HEK293 (cell line): Measurements from ENCODE around the gene PPP3CA.

Source experiments
- CTCF ChIA-PET: fragments of 350-600 bp; formaldehyde crosslinking; extraction: SDS; loops from one replicate; lab custom pipeline; 2021; ENCODE audit warnings: antibody characterized with exemption; lab: Yijun Ruan, JAX
- POLR2A ChIA-PET: fragments of 300-600 bp; formaldehyde crosslinking; extraction: SDS; loops from one replicate; lab custom pipeline; 2020; ENCODE audit warnings: antibody characterized with exemption, inconsistent platforms; lab: Yijun Ruan, JAX
- H3K27ac ChIP-seq: fragments of 200-500 bp; sonication (Bioruptor generic); 2 replicates; pipeline ENCODE4 v1.5.1; 2014; ENCODE audit warnings: low read depth, low read length, control low read depth, inconsistent platforms; ENCODE audit errors: extremely low read depth
- H3K36me3 ChIP-seq, 2 experiments: fragments of 200-500 bp in 1 of 2; sonication (Bioruptor generic) in 1 of 2; 1 replicate in 1 of 2; 2 replicates in 1 of 2; pipeline ENCODE4 v1.5.1; 2014 to 2017; ENCODE audit warnings: inconsistent platforms in 2 of 2, low read length in 2 of 2; ENCODE audit not compliant: control insufficient read depth in 2 of 2, insufficient read depth in 1 of 2
- H3K4me1 ChIP-seq: fragments of 200-500 bp; sonication (Bioruptor generic); 2 replicates; pipeline ENCODE4 v1.5.1; 2014; ENCODE audit warnings: mild to moderate bottlenecking, low read length, inconsistent platforms; ENCODE audit not compliant: control insufficient read depth, insufficient read depth
- H3K4me3 ChIP-seq: 2 replicates; pipeline ENCODE4 v1.5.1; 2011; ENCODE audit warnings: low read depth, mild to moderate bottlenecking, control low read depth, low read length, moderate library complexity
- H3K9me3 ChIP-seq: fragments of 200-500 bp; sonication (Bioruptor generic); 2 replicates; pipeline ENCODE4 v1.5.1; 2014; ENCODE audit warnings: low read depth, low read length, inconsistent platforms; ENCODE audit not compliant: control insufficient read depth, insufficient read depth
- BCL6B ChIP-seq: fragments of 450-650 bp; formaldehyde crosslinking; IDR thresholded peaks from 2 replicates; pipeline ENCODE4 v1.5.1; 2017; ENCODE audit warnings: missing biosample characterization, missing genetic modification characterization
- HOXD13 ChIP-seq: sonication (generic); formaldehyde crosslinking; IDR thresholded peaks from 2 replicates; pipeline ENCODE4 v1.8.0; 2022; ENCODE audit warnings: missing genetic modification reagents, borderline replicate concordance
- IKZF3 ChIP-seq: fragments of 450-650 bp; IDR thresholded peaks from 2 replicates; pipeline ENCODE4 v1.5.0; 2018; ENCODE audit warnings: missing biosample characterization, mild to moderate bottlenecking, missing genetic modification characterization, moderate library complexity
- MZF1 ChIP-seq: fragments of 450-650 bp; formaldehyde crosslinking; IDR thresholded peaks from 2 replicates; pipeline ENCODE4 v1.5.1; 2017; ENCODE audit warnings: missing biosample characterization, missing genetic modification characterization, borderline replicate concordance
- ZBTB10 ChIP-seq: fragments of 450-650 bp; formaldehyde crosslinking; IDR thresholded peaks from 2 replicates; pipeline ENCODE4 v1.5.1; 2016; ENCODE audit warnings: missing biosample characterization, missing genetic modification characterization
- ZBTB48 ChIP-seq: fragments of 450-650 bp; formaldehyde crosslinking; IDR thresholded peaks from 2 replicates; pipeline ENCODE4 v1.5.1; 2016; ENCODE audit warnings: missing biosample characterization, missing genetic modification characterization
- ZBTB7A ChIP-seq: fragments of 450-650 bp; formaldehyde crosslinking; IDR thresholded peaks from 2 replicates; pipeline ENCODE4 v1.5.1; 2016; ENCODE audit warnings: low read depth, missing biosample characterization, missing genetic modification characterization
- ZFHX2 ChIP-seq: fragments of 450-650 bp; formaldehyde crosslinking; conservative IDR thresholded peaks from 2 replicates; pipeline ENCODE4 v1.5.1; 2016; ENCODE audit warnings: missing biosample characterization, missing genetic modification characterization
- ZFP41 ChIP-seq: fragments of 450-650 bp; formaldehyde crosslinking; IDR thresholded peaks from 2 replicates; pipeline ENCODE4 v1.5.1; 2016; ENCODE audit warnings: missing biosample characterization, missing genetic modification characterization, borderline replicate concordance
- ZNF175 ChIP-seq: fragments of 450-650 bp; formaldehyde crosslinking; IDR thresholded peaks from 2 replicates; pipeline ENCODE4 v1.5.1; 2016; ENCODE audit warnings: missing biosample characterization, missing genetic modification characterization
- ZNF184 ChIP-seq: fragments of 450-650 bp; IDR thresholded peaks from 2 replicates; pipeline ENCODE4 v1.5.1; 2018; ENCODE audit warnings: missing biosample characterization, mild to moderate bottlenecking, missing genetic modification characterization
- ZNF248 ChIP-seq: fragments of 450-650 bp; formaldehyde crosslinking; IDR thresholded peaks from 2 replicates; pipeline ENCODE4 v1.5.1; 2017; ENCODE audit warnings: missing biosample characterization, missing genetic modification characterization
- ZNF311 ChIP-seq: fragments of 450-650 bp; formaldehyde crosslinking; IDR thresholded peaks from 2 replicates; pipeline ENCODE4 v1.5.1; 2017; ENCODE audit warnings: missing biosample characterization, missing genetic modification characterization, borderline replicate concordance
- ZNF341 ChIP-seq: fragments of 450-650 bp; formaldehyde crosslinking; IDR thresholded peaks from 2 replicates; pipeline ENCODE4; 2016; ENCODE audit warnings: low read depth, missing biosample characterization, missing genetic modification characterization
- ZNF350 ChIP-seq: fragments of 450-650 bp; formaldehyde crosslinking; IDR thresholded peaks from 2 replicates; pipeline ENCODE4 v1.5.0; 2017; ENCODE audit warnings: missing biosample characterization, mild to moderate bottlenecking, missing genetic modification characterization
- ZNF37A ChIP-seq: fragments of 450-650 bp; IDR thresholded peaks from 2 replicates; pipeline ENCODE4 v1.5.1; 2018; ENCODE audit warnings: missing biosample characterization, missing genetic modification characterization
- ZNF449 ChIP-seq: fragments of 450-650 bp; formaldehyde crosslinking; IDR thresholded peaks from 2 replicates; pipeline ENCODE4 v1.5.1; 2017; ENCODE audit warnings: missing biosample characterization, mild to moderate bottlenecking, missing genetic modification characterization, moderate library complexity
- ZNF530 ChIP-seq: fragments of 450-650 bp; formaldehyde crosslinking; IDR thresholded peaks from 2 replicates; pipeline ENCODE4 v1.5.1; 2016; ENCODE audit warnings: low read depth, missing biosample characterization, missing genetic modification characterization
- ZNF571 ChIP-seq: fragments of 450-650 bp; formaldehyde crosslinking; IDR thresholded peaks from 2 replicates; pipeline ENCODE4 v1.5.0; 2017; ENCODE audit warnings: missing biosample characterization, missing genetic modification characterization
- ZNF621 ChIP-seq: fragments of 450-650 bp; formaldehyde crosslinking; IDR thresholded peaks from 2 replicates; pipeline ENCODE4 v1.5.1; 2017; ENCODE audit warnings: missing biosample characterization, missing genetic modification characterization
- ZNF701 ChIP-seq: fragments of 450-650 bp; formaldehyde crosslinking; IDR thresholded peaks from 2 replicates; pipeline ENCODE4 v1.5.1; 2016; ENCODE audit warnings: missing biosample characterization, missing genetic modification characterization
- ZNF76 ChIP-seq: fragments of 450-650 bp; formaldehyde crosslinking; IDR thresholded peaks from 2 replicates; pipeline ENCODE4; 2016; ENCODE audit warnings: low read depth, missing biosample characterization, missing genetic modification characterization, borderline replicate concordance
- TF ChIP-seq, protein P1 (sequence below): fragments of 450-650 bp; formaldehyde crosslinking; IDR thresholded peaks from 2 replicates; pipeline ENCODE4 v1.5.1; 2016; ENCODE audit warnings: missing biosample characterization, missing genetic modification characterization
- TF ChIP-seq, protein P2 (sequence below): fragments of 450-650 bp; formaldehyde crosslinking; IDR thresholded peaks from 2 replicates; pipeline ENCODE4 v1.5.1; 2016; ENCODE audit warnings: missing biosample characterization, missing genetic modification characterization

The PPP3CA gene

DNA sequence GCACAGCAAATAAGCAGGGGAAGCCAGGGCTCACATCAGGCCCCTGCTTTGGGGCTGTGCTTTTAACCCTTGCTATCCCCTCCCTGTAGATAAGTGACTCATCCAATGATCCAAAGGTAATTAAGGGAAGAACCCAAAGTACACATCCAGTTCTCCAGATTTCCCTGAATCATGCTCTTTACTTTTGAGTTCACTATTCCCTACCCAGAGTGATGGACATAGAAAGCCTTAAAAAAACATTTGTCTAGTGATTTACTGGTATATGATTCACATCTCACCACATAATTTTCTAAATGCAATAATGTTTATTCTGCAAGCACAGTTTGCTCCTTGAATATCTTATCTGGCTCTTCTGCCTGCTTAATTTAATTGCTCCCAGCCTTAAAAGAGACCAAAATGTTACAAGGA is 136.2 kb downstream of the PPP3CA start (continued):
- TF ChIP-seq ZBTB48 (tag by site-specific recombination) (peak; percentile 18; the same call in 1 of the 2 replicates), ZNF184 (tag by site-specific recombination) (no peak), MZF1 (tag by site-specific recombination) (0 out of 2 replicates have a peak, but pooled peaks have one; percentile 29), ZNF76 (tag by site-specific recombination) (no peak)
- TF ChIP-seq, protein P1, sequence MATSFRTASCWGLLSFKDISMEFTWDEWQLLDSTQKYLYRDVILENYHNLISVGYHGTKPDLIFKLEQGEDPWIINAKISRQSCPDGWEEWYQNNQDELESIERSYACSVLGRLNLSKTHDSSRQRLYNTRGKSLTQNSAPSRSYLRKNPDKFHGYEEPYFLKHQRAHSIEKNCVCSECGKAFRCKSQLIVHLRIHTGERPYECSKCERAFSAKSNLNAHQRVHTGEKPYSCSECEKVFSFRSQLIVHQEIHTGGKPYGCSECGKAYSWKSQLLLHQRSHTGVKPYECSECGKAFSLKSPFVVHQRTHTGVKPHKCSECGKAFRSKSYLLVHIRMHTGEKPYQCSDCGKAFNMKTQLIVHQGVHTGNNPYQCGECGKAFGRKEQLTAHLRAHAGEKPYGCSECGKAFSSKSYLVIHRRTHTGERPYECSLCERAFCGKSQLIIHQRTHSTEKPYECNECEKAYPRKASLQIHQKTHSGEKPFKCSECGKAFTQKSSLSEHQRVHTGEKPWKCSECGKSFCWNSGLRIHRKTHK (tag by site-specific recombination): peak; percentile 77

- ChIA-PET POLR2A (interaction anchor here (0.6 kb wide), 1 partner anchor 957 kb away, joined by 3 read pairs; no protein-coding TSS in a partner anchor), CTCF (no interaction called here)
- H3K4me1 ChIP-seq: peaks cover 4% of the 10 kb centered on the region; the same call in 1 of the 2 replicates
- no peak overlapping the region for H3K27ac ChIP-seq
- H3K9me3 ChIP-seq: no peaks in the 10 kb centered on the region
- TF ChIP-seq ZNF571 (tag by site-specific recombination): no peak
- TF ChIP-seq, protein P2, sequence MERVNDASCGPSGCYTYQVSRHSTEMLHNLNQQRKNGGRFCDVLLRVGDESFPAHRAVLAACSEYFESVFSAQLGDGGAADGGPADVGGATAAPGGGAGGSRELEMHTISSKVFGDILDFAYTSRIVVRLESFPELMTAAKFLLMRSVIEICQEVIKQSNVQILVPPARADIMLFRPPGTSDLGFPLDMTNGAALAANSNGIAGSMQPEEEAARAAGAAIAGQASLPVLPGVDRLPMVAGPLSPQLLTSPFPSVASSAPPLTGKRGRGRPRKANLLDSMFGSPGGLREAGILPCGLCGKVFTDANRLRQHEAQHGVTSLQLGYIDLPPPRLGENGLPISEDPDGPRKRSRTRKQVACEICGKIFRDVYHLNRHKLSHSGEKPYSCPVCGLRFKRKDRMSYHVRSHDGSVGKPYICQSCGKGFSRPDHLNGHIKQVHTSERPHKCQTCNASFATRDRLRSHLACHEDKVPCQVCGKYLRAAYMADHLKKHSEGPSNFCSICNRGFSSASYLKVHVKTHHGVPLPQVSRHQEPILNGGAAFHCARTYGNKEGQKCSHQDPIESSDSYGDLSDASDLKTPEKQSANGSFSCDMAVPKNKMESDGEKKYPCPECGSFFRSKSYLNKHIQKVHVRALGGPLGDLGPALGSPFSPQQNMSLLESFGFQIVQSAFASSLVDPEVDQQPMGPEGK (tag by site-specific recombination): no peak
- TF ChIP-seq ZBTB7A (tag by site-specific recombination): no peak
- no peak for TF ChIP-seq IKZF3 (tag by site-specific recombination)
- no peak for TF ChIP-seq ZNF621
- TF ChIP-seq ZNF350: no peak
- no peaks in the 10 kb centered on the region for H3K36me3 ChIP-seq
- H3K4me3 ChIP-seq: no peak overlapping the region
Measured at GRCh38 chr4:101210331-101210730, 137.0 kb downstream of the PPP3CA start.

DNA sequence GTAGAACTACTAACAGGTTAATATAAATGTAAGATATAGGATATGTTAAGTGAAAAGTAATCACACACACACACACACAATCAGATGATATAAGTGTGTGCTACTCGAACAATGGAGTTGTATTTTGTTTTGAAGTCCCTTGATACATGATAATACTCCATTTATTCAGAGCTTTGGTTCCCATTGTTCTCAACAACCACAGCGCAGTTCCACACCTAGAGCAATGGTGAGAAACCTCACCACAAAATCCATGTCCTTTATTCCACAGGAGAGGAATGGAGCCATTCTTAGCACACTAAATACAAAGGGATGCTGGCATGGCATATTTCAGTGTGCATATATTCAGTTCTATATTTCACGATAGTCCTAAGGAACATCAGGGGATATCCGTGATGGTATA is 139.2 kb downstream of the PPP3CA start:
- Histone ChIP-seq H3K4me3 (no peak overlapping the region), H3K27ac (no peak overlapping the region), H3K9me3 (no peaks in the 10 kb centered on the region), H3K36me3 (no peaks in the 10 kb centered on the region), H3K4me1 (peaks cover 4% of the 10 kb centered on the region; the same call in 1 of the 2 replicates)
- ChIA-PET CTCF (no interaction called here), POLR2A (no interaction called here)
- no peak for TF ChIP-seq ZNF701
- TF ChIP-seq BCL6B (tag by site-specific recombination): no peak
- TF ChIP-seq ZFHX2 (tag by site-specific recombination): no peak
- TF ChIP-seq ZFP41: no peak
- TF ChIP-seq ZNF37A (tag by site-specific recombination): no peak
- TF ChIP-seq ZNF248 (tag by site-specific recombination): no peak
- no peak for TF ChIP-seq HOXD13 (CRISPR knock-in tag)
- TF ChIP-seq ZNF184 (tag by site-specific recombination): no peak
- TF ChIP-seq ZNF311 (tag by site-specific recombination): no peak
- TF ChIP-seq ZNF175: no peak
- no peak for TF ChIP-seq ZNF341 (tag by site-specific recombination)
- no peak for TF ChIP-seq ZNF530 (tag by site-specific recombination)
- no peak for TF ChIP-seq ZNF449 (tag by site-specific recombination)
- no peak for TF ChIP-seq ZBTB10 (tag by site-specific recombination)
